Activated CD8-positive, alpha-beta memory T cell treated with anti-CD3 and anti-CD28 coated beads, Interleukin-2, amount 50 U/mL, for 24 hours (primary cell): ENCODE measurements around the gene CTIF.

Experiments
- DNase-seq: peaks from one replicate; pipeline ENCODE4 v3.0.0-alpha.2; 2020; ENCODE audit errors: extremely low read depth

Gene CTIF

GRCh38 chr18:48620071-48620470, 81.2 kb downstream of the CTIF start:
- no peak for DNase-seq

- no peak for DNase-seq
Measured at GRCh38 chr18:48621240-48621639, 82.4 kb downstream of the CTIF start.

- no peak for DNase-seq
Measured at GRCh38 chr18:48621815-48622555, 83.2 kb downstream of the CTIF start.

- DNase-seq = no peak
Measured at GRCh38 chr18:48622911-48623431, 84.1 kb downstream of the CTIF start.

- DNase-seq = no peak
Measured at GRCh38 chr18:48623468-48624235, 84.8 kb downstream of the CTIF start.

GRCh38 chr18:48624856-48625255, 86.0 kb downstream of the CTIF start:
- no peak for DNase-seq

GRCh38 chr18:48627216-48627615, 88.4 kb downstream of the CTIF start:
- no peak for DNase-seq

- DNase-seq = no peak
Measured at GRCh38 chr18:48629730-48630324, 91.0 kb downstream of the CTIF start.

GRCh38 chr18:48631851-48632250, 93.0 kb downstream of the CTIF start:
- no peak for DNase-seq

- DNase-seq = no peak
Measured at GRCh38 chr18:48632676-48633257, 93.9 kb downstream of the CTIF start.

GRCh38 chr18:48634491-48634890, 95.7 kb downstream of the CTIF start:
- no peak for DNase-seq

GRCh38 chr18:48634975-48635374, 96.1 kb downstream of the CTIF start:
- DNase-seq = no peak

- no peak for DNase-seq
Measured at GRCh38 chr18:48635806-48636205, 97.0 kb downstream of the CTIF start.

GRCh38 chr18:48636436-48636835, 97.6 kb downstream of the CTIF start:
- no peak for DNase-seq

GRCh38 chr18:48637081-48637990, 98.5 kb downstream of the CTIF start:
- no peak for DNase-seq

GRCh38 chr18:48638451-48638850, 99.6 kb downstream of the CTIF start:
- DNase-seq = no peak

- no peak for DNase-seq
Measured at GRCh38 chr18:48638896-48639771, 100.3 kb downstream of the CTIF start.

GRCh38 chr18:48639772-48640432, 101.1 kb downstream of the CTIF start:
- no peak for DNase-seq

GRCh38 chr18:48640566-48641270, 101.9 kb downstream of the CTIF start:
- DNase-seq = no peak
